Activated CD8-positive, alpha-beta memory T cell treated with anti-CD3 and anti-CD28 coated beads, Interleukin-2, amount 50 U/mL, for 24 hours (primary cell): Measurements from ENCODE around the gene CCDC174.
"Not testable (repeated sequence)": the region's sequence is repeated elsewhere in the genome, so short reads cannot be mapped to it uniquely, and the experiment has no call there.

Experiments
- DNase-seq: peaks from one replicate; pipeline ENCODE4 v3.0.0-alpha.2; 2020; ENCODE audit errors: extremely low read depth

The CCDC174 gene

GRCh38 chr3:14651440-14652251, at the start of gene CCDC174:
CCDC174 (plus strand) TSS chr3:14651762; CDS start chr3:14651837, 75 bp downstream.
- DNase-seq: peak; percentile 87

DNA sequence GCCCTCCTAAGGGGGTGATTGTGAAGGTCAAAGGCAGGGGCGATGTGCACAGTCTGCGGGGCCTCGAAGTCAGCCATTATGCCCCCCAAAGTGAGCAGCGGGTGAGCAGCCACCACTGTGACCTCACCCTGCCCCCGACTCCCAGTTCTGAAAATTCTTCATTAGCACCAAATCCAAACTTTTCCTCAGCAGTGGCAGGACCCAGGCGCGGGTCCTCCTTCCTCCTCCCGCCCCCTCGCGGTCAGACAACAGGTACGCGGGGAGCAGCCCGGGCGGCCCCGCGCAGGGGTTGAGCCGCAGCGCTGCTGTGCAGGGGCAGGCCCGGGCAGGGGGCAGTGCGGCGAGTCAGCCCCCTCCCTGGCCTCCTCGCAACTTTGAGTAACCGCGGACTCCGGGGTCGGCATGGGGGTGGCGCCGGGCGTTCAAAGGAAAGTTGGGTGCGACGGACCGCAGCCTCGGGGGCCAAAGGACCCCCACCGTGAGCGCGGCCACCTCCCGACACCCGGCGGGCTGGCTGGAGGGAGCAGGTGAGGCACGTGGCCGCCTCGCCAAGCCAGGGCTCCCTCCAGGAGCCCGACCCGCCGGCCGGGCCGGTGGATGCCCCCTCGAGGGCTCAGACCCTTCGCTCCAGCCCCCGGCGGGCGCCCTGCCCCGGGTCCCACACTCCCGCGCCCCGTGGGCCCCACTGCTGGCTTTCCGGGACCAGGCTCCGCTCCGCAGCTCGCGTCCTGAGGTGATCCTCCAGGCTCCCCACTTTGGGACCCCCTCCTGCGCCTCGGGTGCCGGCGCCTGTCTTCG, 49.4 kb upstream of the CCDC174 start:
- DNase-seq: no peak

GRCh38 chr3:14602804-14603644, 48.5 kb upstream of the CCDC174 start:
- no peak for DNase-seq

DNA sequence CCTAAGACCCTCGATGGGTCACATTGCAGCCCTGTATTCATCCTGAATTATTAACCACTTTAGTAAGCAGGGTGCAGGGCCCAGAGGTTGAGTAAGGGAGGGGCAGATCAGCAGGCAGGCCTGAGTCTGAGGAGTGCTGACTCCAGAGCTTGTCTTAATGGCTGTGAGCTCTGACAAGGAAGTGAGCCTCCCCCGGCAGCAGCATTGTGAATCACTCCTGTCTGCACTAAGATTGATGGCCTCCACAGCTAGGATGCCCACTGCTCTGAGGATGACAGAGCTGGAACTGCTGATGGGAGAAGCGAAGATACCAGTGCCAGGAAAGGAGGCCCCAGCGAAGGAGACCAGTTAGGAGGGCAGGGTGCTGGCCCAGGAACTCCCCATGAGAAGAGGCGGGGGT, 46.5 kb upstream of the CCDC174 start:
- DNase-seq: no peak

GRCh38 chr3:14605744-14606143, 45.8 kb upstream of the CCDC174 start:
- DNase-seq: no peak

- DNase-seq: no peak
Observed at GRCh38 chr3:14606669-14607339, 44.8 kb upstream of the CCDC174 start.

DNA sequence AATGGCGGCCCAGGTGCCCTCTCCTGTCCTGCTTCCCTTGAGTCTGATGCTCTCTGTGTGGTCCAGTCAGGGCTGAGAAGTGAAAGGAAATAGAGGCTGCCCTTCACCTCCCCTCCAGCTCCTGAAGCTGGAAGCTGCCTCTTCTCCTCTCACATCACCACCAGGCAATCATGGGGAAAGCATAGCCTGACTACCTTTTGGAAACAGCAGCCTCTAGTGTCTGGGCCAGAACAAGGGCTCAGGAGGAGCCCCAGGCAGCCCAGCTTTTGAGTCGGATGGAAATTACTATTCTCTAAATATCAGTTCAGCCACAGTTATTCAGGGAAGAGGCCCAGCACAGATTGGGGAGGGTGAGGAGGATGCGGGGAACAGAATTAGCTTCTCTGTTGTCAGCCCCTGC, 43.3 kb upstream of the CCDC174 start:
- DNase-seq: no peak

GRCh38 chr3:14609058-14609457, 42.5 kb upstream of the CCDC174 start:
- not testable (repeated sequence) for DNase-seq

- DNase-seq: no peak
Observed at GRCh38 chr3:14609506-14609905, 42.1 kb upstream of the CCDC174 start.

GRCh38 chr3:14609941-14610340, 41.6 kb upstream of the CCDC174 start:
- no peak for DNase-seq

GRCh38 chr3:14614189-14614588, 37.4 kb upstream of the CCDC174 start:
- DNase-seq: no peak

DNA sequence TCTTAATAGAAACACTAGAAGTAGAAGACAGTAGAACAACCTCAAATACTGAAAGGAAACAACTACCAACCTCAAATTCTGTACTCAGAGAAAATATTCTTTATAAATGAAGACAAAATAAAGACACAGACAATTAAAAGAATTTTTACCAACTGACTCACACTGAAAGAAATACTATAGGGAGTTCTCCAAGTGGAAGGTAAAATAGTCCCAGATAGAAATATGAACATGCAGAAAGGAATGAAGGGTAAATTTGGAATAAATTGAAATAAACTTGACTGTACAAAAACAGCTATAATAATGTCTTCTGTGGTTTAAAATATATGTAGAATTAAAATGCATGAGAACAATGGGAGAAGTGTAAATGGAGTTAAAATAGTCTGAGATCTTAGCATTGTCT, 36.7 kb upstream of the CCDC174 start:
- no peak for DNase-seq

GRCh38 chr3:14616606-14617507, 34.7 kb upstream of the CCDC174 start:
- no peak for DNase-seq

GRCh38 chr3:14617508-14618023, 34.0 kb upstream of the CCDC174 start:
- no peak for DNase-seq

- DNase-seq: no peak
Observed at GRCh38 chr3:14619605-14620004, 32.0 kb upstream of the CCDC174 start.

- no peak for DNase-seq
Observed at GRCh38 chr3:14620512-14620911, 31.1 kb upstream of the CCDC174 start.

DNA sequence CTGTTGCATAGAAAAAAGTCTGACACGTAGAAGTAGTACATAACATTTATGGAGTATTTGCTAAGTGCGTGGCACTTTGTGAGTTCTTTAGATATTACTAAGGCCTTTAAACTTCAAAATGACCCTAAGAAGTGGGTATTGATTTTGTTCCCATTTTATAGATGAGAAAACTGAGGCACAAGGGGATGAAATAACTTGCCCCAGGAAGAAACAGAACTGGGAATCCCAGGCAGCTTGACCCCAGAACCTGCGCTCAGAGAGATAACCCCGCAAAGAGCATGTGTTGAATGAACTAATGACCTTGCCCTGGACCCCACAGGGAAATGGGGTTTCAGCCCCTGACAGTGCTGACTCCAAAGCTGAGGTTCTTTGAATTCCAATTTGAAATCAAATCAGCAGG, 30.5 kb upstream of the CCDC174 start:
- DNase-seq: no peak

DNA sequence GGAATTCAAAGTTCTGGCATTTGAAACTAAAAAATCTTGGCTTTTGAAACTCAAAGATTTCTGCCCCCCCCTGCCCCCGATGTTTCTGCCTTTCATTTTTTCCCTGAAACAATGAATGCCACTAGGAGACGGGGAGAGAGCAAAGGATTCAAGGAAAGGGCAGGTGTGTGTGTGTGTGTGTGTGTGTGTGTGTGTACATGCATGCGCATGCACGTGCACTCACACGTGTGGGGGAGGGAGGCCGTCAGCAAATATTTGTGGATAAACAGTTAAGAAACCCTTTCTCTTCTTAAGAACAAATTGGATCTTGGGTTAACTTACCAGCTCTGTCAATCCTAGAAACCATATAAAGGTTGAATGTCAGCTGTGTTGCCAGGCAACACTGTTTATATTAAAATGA, 29.2 kb upstream of the CCDC174 start:
- no peak for DNase-seq

DNA sequence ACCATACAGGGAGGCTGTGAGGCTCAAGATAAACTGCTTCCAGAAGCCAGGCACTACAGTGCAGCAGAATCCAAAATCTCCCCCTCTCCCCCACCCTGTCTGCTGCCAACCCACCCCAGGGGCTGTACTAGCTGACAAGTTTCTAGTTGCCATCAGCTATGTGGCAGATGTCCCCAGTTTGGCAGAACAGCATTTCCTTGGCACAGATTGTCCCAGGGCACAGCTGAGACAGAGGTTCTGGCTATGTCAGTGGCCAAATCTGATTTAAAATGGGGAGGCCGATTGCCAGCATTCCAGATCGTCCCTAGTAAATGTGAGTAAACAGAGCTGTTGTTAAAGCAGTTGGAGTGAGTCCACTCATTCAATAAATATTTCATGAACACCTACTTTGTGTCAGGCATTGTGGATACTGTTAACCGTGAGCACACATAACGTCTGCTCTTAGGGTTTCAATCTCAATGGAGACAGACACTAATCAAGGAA, 28.0 kb upstream of the CCDC174 start:
- DNase-seq: no peak

DNA sequence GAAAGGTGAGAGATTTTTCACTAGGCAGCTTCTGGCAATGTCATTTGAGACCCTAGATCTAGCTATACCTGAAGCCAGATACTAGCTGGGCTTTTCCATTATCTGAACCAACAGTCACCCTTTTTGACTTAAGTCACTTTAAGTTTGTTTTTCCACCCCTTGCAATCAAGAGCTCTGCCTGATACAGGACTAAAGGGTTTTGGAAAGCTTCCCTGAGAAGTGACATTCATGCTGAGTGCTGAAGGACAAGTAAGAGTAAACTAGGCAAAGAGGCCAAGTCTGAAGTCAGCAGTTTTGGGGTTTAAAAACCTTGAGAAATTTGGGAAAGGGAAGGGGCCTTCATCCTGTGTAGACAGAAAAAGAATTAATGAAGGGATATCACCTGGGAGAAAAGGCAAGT, 27.1 kb upstream of the CCDC174 start:
- DNase-seq: no peak
